ENCODE results near the gene ISOC2. TPM values are rescaled to one million over a fixed set of nuclear protein-coding genes. Genes with fewer than 3 reads are reported as not detected.
"Not testable (repeated sequence)": the region's sequence is repeated elsewhere in the genome, so short reads cannot be mapped to it uniquely, and the experiment has no call there.

The ISOC2 gene
- 55.2 TPM for total RNA-seq
- long read RNA-seq, partial matches to known transcripts: 0 of 6 reads
- long read RNA-seq, other reads (novel, unspliced or antisense): 0 of 6 reads

DNA sequence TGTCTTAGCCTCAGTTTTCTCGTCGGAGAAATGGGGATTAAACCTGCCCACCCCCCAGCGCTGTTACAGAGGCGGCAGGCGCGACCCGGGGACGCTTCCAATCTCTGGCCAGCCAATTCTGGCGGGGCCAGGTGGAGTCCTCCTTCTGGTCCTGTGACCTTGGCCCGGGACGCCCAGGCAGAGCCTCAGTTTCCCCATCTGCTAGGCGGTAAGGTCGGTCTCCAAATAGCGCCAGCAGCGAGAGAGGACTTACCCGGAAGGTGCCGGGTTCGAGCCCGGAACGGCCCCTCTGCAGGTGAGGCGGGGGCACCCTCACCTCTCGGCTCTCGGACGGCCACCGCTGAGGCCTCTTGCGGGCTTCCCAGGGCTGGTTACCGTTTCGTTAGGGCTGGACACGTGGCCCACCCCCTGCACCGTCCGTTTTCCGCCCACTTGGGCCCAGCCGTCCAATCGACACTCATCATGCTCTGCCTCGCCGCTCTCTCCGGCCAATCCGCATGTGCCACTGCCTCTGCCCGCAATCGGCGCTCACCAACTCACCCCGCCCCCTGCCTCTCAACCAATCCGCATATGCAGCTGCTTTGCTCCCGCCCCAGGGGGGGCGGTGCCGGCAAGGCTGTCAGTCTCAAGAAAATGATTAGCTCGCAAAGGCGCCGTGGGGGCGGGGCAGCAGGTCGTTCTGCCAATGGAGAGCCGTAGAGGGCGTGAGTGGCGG is at the start of gene ISOC2:
TSS of gene ISOC2 (minus strand) at position 384 of the 715 bp plus-strand sequence. CDS start 5,156 bp downstream, outside the sequence.
- intact Hi-C loops (cut with DNase I): loop anchor here (1.0 to 5.0 kb wide), 2 partner anchors 76 to 171 kb away; partner anchors contain the start of gene RPL28
- ATAC-seq (peak; percentile 94), DNase-seq (ENCODE audit: missing footprints) (peak; percentile 100)

DNA sequence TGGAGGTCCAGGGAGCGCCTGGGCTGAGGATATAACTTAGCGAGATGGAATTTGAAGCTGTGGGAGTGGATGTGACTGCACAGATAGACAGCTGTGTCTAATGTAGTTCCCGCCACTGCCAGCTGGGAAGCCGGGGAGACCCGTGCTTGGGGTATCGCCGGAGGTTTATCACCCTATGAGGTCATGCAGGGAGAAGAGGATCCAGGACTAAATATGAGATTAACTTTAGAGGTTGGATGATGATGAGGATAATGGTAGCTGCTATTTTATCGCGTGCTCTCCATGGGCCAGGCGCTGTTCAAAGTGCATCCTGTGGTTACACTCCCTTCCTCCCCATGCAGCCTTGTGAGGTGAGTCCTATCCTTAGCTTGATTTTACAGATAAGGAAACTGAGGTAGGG is 46.7 kb upstream of the ISOC2 start:
- intact Hi-C loops (cut with DNase I): no loop called here
- ATAC-seq: no peak
- DNase-seq (ENCODE audit: missing footprints): no peak

DNA sequence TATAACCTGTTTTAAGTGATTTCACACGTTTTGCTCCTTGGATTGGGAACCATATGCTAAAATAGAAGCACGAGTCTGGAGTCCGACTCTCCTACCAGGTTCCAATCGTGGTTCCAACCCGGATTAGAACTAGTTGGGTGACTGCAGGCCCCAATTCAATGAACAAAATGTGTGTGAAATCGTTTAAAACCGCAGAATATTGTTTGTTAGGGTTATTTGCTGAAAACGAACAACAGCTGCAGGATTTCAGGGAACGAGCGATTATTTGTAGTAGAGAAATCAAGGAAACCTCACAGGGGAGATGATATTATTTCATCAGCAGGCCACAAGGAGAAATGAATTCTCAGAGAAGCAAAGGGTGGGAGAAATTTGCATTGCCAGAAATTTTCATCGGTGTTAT is 43.5 kb upstream of the ISOC2 start:
- DNase-seq (ENCODE audit: missing footprints): no peak
- no peak for ATAC-seq
- intact Hi-C loops (cut with DNase I): loop anchor here (2.0 to 5.0 kb wide), 3 partner anchors 38 to 364 kb away; no protein-coding TSS in a partner anchor

DNA sequence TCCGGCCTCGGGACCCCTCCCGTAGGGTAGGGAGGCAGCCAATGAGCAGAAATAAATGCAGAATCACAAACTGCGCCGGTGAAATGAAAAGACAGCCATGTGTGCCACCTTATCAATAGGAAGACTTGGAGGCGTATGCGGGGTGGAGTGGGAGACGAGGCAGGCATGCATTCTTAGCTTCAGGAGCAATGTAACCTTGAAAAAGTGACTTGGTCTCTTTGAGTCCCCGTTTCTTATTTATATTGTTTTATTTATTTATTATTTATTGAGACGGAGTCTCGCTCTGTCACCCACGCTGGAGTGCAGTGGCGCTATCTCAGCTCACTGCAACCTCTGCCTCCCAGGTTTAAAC is 42.8 kb upstream of the ISOC2 start:
- intact Hi-C loops (cut with DNase I): loop anchor here (2.0 to 5.0 kb wide), 3 partner anchors 37 to 363 kb away; no protein-coding TSS in a partner anchor
- no peak for DNase-seq (ENCODE audit: missing footprints)

DNA sequence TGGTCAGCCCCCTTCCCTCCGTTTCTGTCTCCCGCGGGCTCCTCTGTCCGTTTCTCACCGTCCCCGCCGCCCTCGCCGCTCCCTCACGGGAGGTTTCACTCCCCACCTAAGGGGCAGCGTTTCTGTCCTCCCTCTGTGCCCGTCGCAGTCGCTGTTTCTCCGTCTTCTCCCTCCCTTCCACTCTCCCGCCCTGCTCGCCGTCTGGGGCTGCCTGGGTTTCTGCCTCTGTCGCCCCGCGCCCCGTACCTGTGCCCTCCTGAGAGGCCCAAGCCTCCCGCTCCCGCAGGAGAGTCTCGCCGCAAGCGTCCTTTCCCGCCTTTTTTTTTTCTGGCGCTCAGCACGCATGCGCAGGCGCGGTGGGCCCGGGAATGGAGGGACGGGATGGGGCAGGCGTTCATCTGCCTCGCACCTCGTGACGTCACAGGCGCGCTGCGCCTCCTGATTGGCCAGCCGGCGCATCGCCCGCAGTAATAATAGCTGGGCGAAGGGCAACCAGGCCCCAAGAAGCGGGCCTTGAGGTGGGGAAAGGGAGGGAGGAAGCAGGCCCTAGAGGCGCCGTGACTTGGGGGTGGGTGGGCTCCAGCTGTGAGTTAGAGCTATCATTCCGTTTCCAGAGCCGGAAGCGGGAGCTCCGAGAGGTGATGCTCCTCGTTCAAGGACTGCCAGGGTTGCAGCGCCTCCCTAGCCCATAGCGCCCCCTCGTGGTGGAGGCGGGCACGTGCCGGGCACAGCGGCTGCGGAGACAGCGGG is 42.2 kb upstream of the ISOC2 start:
- ATAC-seq (peak; percentile 95), DNase-seq (ENCODE audit: missing footprints) (peak; percentile 95)
- intact Hi-C loops (cut with DNase I): loop anchor here (2.0 to 5.0 kb wide), 3 partner anchors 37 to 363 kb away; no protein-coding TSS in a partner anchor

More for the DNA sequence above, 42.8 kb upstream of the ISOC2 start:
- ATAC-seq: no peak

DNA sequence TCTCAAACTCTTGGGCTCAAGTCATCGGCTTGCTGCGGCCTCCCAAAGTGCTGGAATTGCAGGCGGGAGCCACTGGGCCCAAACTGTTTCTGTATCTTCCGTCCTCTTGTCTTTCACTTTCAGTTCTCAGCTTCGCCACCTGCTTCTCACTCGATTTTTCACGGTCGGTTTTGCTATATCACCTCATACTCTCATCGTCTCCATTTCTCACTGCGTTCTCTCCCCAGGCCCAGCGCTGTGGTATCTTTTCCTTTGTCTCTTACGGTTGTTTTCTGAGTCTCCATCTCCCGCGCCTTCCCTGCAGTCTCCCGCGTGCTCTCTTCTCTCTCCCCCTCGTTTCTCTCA is 41.7 kb upstream of the ISOC2 start:
- ATAC-seq (no peak), DNase-seq (ENCODE audit: missing footprints) (no peak)
- intact Hi-C loops (cut with DNase I): loop anchor here (5.0 kb wide), 1 partner anchor 211 kb away; no protein-coding TSS in a partner anchor

DNA sequence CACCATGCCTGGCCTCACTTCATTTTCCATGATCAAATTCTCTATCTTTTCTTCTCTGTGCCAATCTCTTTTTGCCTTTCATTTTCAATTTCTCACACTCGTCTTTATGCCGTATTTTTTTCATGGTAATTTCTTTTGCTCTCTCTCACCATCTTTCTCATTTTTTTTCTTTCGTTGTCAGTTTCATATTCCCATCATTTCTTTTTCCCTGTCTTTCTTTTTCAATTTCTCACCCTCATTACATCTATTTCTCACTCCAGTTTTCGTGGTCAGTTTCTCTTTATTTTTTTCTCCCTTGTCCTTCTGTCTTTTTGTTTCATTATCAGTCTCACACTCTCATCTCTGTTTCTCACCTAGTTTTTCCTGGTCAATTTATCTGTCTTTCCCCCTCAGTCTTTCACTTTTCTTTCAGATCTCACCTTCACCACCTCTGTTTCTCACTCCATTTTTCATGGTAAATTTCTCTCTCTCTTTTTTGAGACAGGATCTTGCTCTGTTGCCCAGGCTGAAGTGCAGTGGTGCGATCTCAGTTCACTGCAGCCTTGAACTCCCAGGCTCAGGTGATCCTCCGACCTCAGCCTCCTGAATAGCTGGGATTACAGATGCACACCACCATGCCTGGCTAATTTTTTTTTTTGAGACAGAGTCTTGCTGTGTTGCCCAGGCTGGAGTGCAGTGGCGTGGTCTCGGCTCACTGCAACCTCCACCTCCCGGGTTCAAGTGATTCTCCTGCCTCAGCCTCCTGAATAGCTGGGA is 40.9 kb upstream of the ISOC2 start:
- DNase-seq (ENCODE audit: missing footprints) (no peak), ATAC-seq (no peak)
- intact Hi-C loops (cut with DNase I): loop anchor here (5.0 kb wide), 1 partner anchor 210 kb away; no protein-coding TSS in a partner anchor

GRCh38 chr19:55500368-55500952 is 39.0 kb upstream of the ISOC2 start:
- no peak for DNase-seq (ENCODE audit: missing footprints)
- no peak for ATAC-seq
- intact Hi-C loops (cut with DNase I): loop anchor here (5.0 kb wide), 1 partner anchor 208 kb away; no protein-coding TSS in a partner anchor

DNA sequence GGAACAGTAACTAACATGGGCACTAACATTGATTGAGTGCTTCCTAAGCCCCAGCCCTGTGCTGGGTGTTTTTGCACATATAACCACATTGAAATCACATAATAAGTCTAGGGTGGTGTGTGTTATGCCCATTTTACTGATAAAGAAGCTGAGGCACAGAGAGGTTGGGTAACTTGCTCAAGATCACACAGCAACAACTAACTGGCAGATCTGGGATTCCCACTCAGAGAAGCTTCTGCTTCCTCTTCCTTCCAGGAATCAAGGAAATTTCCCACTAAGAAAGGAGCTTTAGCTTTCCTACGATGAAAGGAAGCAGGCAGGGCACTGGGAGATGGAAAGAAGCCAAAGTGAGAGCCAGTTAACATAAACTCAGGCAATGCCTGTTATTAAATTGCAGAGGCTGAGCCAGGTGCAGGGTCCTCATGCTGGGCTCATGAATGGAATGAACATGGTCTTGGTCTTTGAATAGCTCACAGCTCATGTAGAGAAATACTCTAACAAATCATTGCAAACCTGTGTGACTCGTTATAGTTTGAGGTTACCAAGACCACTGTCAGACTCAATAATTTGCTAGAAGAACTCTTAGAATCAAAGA is 36.9 kb upstream of the ISOC2 start:
- ATAC-seq (no peak), DNase-seq (ENCODE audit: missing footprints) (no peak)
- intact Hi-C loops (cut with DNase I): no loop called here

GRCh38 chr19:55497763-55498162 is 36.3 kb upstream of the ISOC2 start:
- intact Hi-C loops (cut with DNase I): no loop called here
- DNase-seq (ENCODE audit: missing footprints) (peak; percentile 65), ATAC-seq (no peak)

GRCh38 chr19:55496820-55497219 is 35.4 kb upstream of the ISOC2 start:
- ATAC-seq; intact Hi-C loops (cut with DNase I): not testable (repeated sequence)
- peak; percentile 37 for DNase-seq (ENCODE audit: missing footprints)

DNA sequence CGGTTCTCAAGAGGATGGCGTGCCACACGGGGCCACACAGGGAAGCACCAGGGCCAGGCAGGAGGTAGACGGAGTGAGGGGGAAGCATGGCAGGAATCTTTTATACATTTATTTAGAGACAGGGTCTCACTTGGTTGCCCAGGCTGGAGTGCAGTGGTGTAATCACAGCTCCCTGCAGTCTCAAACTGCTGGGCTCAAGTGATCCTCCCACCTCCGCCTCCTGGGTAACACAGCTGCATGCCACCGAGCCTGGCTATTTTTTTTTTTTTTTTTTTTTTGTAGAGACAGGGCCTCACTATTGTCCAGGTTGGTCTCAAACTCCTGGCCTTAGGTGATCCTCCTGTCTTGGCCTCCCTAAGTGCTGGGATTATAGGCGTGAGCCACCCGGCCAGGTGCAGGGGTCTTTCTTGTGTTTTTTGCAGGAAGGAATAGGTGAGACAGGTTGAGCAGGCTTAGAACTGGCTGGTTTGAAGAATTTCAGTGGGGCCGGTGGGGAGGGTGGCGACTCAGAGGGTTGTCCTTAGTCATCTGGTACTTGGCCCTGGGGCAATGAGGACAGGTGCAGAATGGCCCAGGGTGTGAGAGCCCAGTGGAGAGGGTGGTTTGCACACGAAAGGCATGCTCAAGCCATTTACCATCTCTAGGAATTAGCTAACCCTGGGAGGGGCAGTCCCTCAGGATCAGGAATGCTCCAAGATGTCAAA is 34.4 kb upstream of the ISOC2 start:
- intact Hi-C loops (cut with DNase I): no loop called here
- ATAC-seq (no peak), DNase-seq (ENCODE audit: missing footprints) (peak; percentile 20)

DNA sequence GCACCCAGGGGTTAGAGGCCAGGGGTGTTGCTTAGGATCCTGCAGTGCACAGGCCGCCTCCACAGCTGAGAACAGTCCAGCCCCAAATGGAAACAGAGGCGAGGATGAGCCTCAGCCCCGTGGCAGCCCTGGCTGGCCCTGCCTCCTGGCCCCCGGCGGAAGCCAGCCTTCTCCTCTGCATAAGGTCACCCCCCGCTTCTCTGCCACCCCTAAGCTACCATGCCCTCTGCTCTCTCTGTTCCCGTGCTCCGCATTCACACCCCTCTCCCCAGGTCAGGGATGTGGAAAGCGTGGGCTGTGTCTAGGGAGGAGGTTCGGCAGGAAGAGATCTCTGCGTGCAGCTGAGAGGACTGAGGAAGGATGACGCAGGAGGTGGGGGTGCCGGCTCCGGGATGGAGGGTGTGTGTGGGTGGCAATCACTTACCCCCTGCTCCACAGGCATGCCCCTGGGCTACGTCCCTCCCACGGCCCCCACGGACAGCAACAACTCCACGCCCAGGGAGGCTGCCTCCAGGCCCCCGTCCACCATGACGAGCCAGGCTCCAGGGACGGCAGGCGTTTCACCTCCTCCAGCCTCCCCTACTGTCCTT is 32.8 kb upstream of the ISOC2 start:
- intact Hi-C loops (cut with DNase I): no loop called here
- DNase-seq (ENCODE audit: missing footprints) (peak; percentile 86), ATAC-seq (peak; percentile 73)

DNA sequence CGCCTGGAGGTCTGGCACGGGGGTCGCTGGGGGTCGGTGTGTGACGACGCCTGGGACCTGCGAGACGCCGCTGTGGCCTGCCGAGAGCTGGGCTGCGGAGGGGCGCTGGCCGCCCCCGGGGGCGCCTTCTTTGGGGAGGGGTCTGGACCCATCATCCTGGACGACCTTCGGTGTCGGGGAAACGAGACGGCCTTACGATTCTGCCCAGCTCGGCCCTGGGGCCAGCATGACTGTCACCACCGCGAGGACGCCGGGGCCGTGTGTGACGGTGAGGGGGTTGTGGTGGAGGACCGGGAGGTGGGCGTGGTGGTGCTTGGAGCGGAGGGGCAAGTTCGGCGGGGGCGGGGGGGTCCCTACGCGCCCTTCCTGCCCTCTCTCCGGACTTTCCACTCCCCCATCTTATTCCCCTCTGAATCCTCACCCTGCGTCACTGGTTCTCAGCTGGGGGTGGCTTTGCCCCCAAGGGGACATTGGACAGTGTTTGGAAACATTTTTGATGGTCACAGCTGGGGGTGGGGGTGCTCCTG is 32.3 kb upstream of the ISOC2 start:
- DNase-seq (ENCODE audit: missing footprints) (peak; percentile 64), ATAC-seq (peak; percentile 3)
- intact Hi-C loops (cut with DNase I): no loop called here

GRCh38 chr19:55493052-55493644 is 31.7 kb upstream of the ISOC2 start:
- intact Hi-C loops (cut with DNase I): no loop called here
- ATAC-seq (peak; percentile 2), DNase-seq (ENCODE audit: missing footprints) (peak; percentile 40)

DNA sequence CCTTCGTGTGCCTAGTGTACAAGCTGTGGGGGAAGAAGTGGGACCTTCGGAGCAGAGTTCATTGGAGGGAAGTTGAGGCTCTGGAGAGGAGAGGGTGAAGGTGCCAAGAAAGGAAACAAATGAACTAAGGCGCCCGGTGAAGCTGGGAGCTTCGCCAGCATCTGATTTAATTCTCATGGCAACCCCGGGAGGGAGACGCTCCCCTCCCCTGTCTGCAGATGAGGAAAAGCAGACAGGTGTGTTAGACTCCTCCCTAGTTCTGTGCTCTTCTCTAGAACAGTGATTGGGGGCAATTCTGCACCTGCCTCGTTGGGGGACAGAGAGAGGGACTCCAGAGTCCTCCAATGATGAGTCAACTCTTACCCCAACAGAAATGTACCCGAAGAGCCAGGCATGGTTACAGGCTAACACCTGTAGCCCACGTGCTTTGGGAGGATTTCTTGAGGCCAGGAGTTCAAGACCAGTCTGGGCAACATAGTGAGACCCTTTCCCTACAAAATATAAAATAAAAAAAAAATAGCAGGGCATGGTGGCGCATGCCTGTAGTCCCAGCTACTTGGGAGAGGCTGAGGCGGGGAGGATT is 31.0 kb upstream of the ISOC2 start:
- no peak for ATAC-seq
- intact Hi-C loops (cut with DNase I): no loop called here
- peak; percentile 33 for DNase-seq (ENCODE audit: missing footprints)
